Mesodermal cell (in vitro differentiated cells): ENCODE data around the gene THSD7B.

Source experiments
- H3K27ac ChIP-seq: 2 replicates; pipeline ENCODE4 v1.7.0; 2013; ENCODE audit warnings: mild to moderate bottlenecking, low read depth, low read length, moderate library complexity; ENCODE audit not compliant: severe bottlenecking
- H3K36me3 ChIP-seq: 2 replicates; pipeline ENCODE4 v1.7.1; 2013; ENCODE audit warnings: mild to moderate bottlenecking, low read length, moderate library complexity; ENCODE audit not compliant: control insufficient read depth, insufficient read depth
- H3K4me1 ChIP-seq: one replicate; pipeline ENCODE4 v1.7.1; 2013; ENCODE audit warnings: mild to moderate bottlenecking, low read length; ENCODE audit not compliant: insufficient read depth, control insufficient read depth, poor library complexity, severe bottlenecking
- H3K4me3 ChIP-seq: 2 replicates; pipeline ENCODE4 v1.7.0; 2013; ENCODE audit warnings: low read length, control low read depth, mild to moderate bottlenecking; ENCODE audit not compliant: insufficient read depth, poor library complexity, severe bottlenecking; ENCODE audit errors: extremely low read depth
- H3K9me3 ChIP-seq: 2 replicates; pipeline ENCODE4 v1.7.1; 2013; ENCODE audit warnings: mild to moderate bottlenecking, low read length, moderate library complexity; ENCODE audit not compliant: control insufficient read depth
- WGBS, 2 experiments: methylation state at CpG; one replicate each; pipeline ENCODE4 v1.1.5; 2013; ENCODE audit warnings: missing lambda C conversion rate in 2 of 2; ENCODE audit not compliant: insufficient coverage in 2 of 2; 5-methylcytosine and 5-hydroxymethylcytosine counted together

The THSD7B gene

GRCh38 chr2:137187216-137187615 lies 421.9 kb downstream of the THSD7B start:
- H3K27ac ChIP-seq: no peak overlapping the region
- no peaks in the 10 kb centered on the region for H3K36me3 ChIP-seq
- no peak overlapping the region for H3K4me3 ChIP-seq
- no peaks in the 10 kb centered on the region for H3K4me1 ChIP-seq
- 96 to 100% methylated on average over 1 to 2 of the region's 2 CpGs for WGBS, 2 experiments
- peaks cover 4% of the 10 kb centered on the region for H3K9me3 ChIP-seq

GRCh38 chr2:137190411-137191195 lies 425.3 kb downstream of the THSD7B start:
- no peaks in the 10 kb centered on the region for H3K4me1 ChIP-seq
- whole genome bisulfite sequencing, 2 experiments: 78 to 81% methylated on average over 12 to 13 of the region's 13 CpGs
- peaks cover under 1% of the 10 kb centered on the region for H3K9me3 ChIP-seq
- no peaks in the 10 kb centered on the region for H3K36me3 ChIP-seq
- no peak overlapping the region for H3K27ac ChIP-seq
- H3K4me3 ChIP-seq: no peak overlapping the region

DNA sequence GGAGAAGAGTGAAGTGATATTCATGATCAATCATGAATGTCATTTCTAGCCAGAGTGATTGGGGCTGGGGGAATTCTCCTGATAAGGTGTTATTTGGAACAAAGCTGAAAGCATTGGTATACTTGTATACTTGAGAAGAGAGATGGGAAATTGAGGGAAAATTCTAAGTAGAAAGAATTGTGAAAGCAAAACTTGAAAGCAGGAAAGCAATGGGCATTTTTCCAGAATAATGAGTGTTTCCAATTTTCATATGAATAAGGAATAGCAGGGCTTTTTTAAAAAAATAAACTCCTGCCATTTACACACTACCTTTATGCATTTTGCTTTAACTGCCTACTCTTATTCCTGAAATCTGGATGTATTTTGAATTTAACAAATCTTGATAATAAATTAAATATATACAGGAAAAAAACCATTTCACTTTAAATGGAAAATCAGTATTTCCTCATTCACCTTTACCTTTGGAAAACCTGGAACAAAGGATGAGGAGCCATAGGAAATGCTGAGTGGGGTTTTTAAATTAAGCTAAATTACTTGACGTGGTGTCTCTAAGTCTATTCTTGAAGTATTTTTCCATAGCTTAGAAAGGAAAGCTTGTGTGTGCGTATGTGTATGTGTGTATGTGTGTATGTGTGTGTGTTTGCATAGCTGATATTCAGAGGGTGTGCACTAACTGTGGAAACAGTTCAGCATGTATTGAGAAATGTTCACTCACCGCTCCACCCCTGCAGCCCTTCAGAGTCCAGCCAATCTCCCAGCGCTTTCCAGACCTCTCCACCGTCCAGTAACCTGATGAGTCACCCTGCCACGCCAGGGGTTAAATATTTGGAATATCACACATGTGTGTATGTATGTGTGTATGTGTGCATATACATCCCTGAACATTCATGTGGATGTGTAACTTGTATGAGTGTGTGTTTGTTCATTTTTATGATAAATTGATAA lies 427.3 kb downstream of the THSD7B start:
- no peak overlapping the region for H3K27ac ChIP-seq
- H3K36me3 ChIP-seq: no peaks in the 10 kb centered on the region
- H3K4me3 ChIP-seq: no peak overlapping the region
- WGBS, 2 experiments: 74 to 96% methylated on average over 3 to 4 of the region's 6 CpGs
- no peaks in the 10 kb centered on the region for H3K4me1 ChIP-seq
- no peaks in the 10 kb centered on the region for H3K9me3 ChIP-seq

GRCh38 chr2:137193401-137193800 lies 428.1 kb downstream of the THSD7B start:
- H3K27ac ChIP-seq: no peak overlapping the region
- no peaks in the 10 kb centered on the region for H3K9me3 ChIP-seq
- 83% methylated on average over 1 to 2 of the region's 3 CpGs for WGBS, 2 experiments
- H3K4me3 ChIP-seq: no peak overlapping the region
- H3K36me3 ChIP-seq: no peaks in the 10 kb centered on the region
- H3K4me1 ChIP-seq: no peaks in the 10 kb centered on the region

DNA sequence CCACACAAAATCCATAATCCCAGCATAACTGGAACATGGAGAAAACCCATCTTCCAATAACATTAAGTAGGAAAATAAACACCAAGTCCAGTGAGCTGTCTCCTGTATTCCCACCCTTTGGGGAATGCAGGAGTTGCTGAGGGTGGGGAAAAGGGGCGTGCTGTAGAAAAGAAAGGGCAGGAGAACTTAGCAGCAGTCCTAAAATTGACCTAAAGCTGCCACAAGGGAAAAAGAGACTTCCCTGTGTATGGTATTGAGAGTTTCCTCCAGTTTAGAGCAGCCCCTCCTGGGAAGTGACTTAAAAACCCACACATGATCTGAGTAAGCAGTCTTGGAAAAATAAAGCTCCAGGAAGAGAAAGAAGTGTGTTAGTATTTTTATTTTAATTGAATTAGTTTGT lies 428.8 kb downstream of the THSD7B start:
- 20% methylated on average over 1 of the region's 1 CpG; no CpG with 5 or more reads in 1 of the 2 experiments for WGBS, 2 experiments
- Histone ChIP-seq H3K4me3 (no peak overlapping the region), H3K9me3 (no peaks in the 10 kb centered on the region), H3K4me1 (no peaks in the 10 kb centered on the region), H3K36me3 (no peaks in the 10 kb centered on the region), H3K27ac (no peak overlapping the region)

DNA sequence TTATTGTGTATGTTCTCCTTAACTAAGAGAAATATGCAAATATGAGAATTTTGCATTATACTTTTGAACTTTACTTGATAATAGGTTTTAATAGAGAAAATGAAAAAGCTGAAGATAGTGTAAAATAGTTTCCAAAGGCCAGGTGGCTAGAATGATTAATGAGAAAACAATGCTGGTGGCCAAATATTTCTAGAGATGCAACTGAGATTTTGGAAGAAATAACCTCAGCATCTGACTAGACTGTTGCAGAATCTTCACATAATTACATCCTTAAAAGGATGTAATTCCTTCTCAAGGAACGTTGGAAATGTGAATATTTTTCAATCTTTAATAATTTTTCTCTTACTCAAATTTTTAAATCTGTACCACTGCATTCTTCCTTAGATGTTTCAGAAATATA lies 434.4 kb downstream of the THSD7B start:
- Histone ChIP-seq H3K4me3 (no peak overlapping the region), H3K27ac (no peak overlapping the region), H3K9me3 (no peaks in the 10 kb centered on the region), H3K4me1 (no peaks in the 10 kb centered on the region), H3K36me3 (no peaks in the 10 kb centered on the region)
- WGBS, 2 experiments: no CpG with 5 or more reads among the region's 1 CpG

GRCh38 chr2:137202318-137202717 lies 437.0 kb downstream of the THSD7B start:
- Histone ChIP-seq H3K36me3 (no peaks in the 10 kb centered on the region), H3K4me1 (no peaks in the 10 kb centered on the region), H3K27ac (no peak overlapping the region), H3K9me3 (no peaks in the 10 kb centered on the region), H3K4me3 (no peak overlapping the region)
- 67 to 82% methylated on average over 4 of the region's 4 CpGs for WGBS, 2 experiments

- H3K9me3 ChIP-seq: no peaks in the 10 kb centered on the region
- H3K36me3 ChIP-seq: no peaks in the 10 kb centered on the region
- WGBS, 2 experiments: no CpG with 5 or more reads among the region's 3 CpGs
- no peak overlapping the region for H3K27ac ChIP-seq
- no peaks in the 10 kb centered on the region for H3K4me1 ChIP-seq
- H3K4me3 ChIP-seq: no peak overlapping the region
Observed at GRCh38 chr2:137205324-137205723, 440.0 kb downstream of the THSD7B start.

GRCh38 chr2:137206069-137206468 lies 440.7 kb downstream of the THSD7B start:
- Histone ChIP-seq H3K9me3 (no peaks in the 10 kb centered on the region), H3K4me3 (no peak overlapping the region), H3K4me1 (no peaks in the 10 kb centered on the region), H3K36me3 (no peaks in the 10 kb centered on the region), H3K27ac (no peak overlapping the region)
- WGBS, 2 experiments: no CpG with 5 or more reads among the region's 3 CpGs

DNA sequence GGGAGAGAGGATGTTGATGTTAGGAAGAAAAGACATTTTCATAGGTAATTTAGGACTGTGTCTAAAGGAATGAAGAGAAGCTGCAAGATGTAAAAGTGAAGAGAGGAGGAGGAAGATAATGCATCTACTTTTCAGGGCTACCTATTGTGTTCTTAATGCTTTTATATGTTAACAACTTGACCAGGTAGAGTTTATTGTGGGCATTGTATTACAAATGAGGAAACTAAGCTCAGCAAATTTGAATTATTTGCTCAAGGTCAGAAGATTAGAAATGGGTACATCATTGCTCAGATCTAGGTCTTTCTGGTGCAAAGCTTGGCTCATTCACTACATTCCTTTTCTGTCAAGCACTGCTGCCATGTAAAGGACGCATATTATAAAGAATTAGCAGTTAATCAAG lies 441.7 kb downstream of the THSD7B start:
- 80% methylated on average over 1 of the region's 1 CpG; no CpG with 5 or more reads in 1 of the 2 experiments for WGBS, 2 experiments
- Histone ChIP-seq H3K9me3 (no peaks in the 10 kb centered on the region), H3K27ac (no peak overlapping the region), H3K36me3 (no peaks in the 10 kb centered on the region), H3K4me1 (no peaks in the 10 kb centered on the region), H3K4me3 (no peak overlapping the region)
